ENCODE results near the gene CD84. TPM values are rescaled to one million over a fixed set of nuclear protein-coding genes. Genes with fewer than 3 reads are reported as not detected.

The CD84 gene
- total and polyA plus RNA-seq, 11 donors: 0.49 to 36.2 (median 1.4) TPM

GRCh38 chr1:160496334-160496733, 83.0 kb downstream of the CD84 start:
- DNase-seq: no peak
- no peak for TF ChIP-seq POLR2A (IDR thresholded peaks at IDR 0.05)
- TF ChIP-seq CTCF (IDR thresholded peaks at IDR 0.05): no peak
- no peak for ATAC-seq
- H3K36me3 ChIP-seq: no peaks in the 10 kb centered on the region
- intact Hi-C loops (cut with DNase I): no loop called here
- H3K4me3 ChIP-seq: no peak overlapping the region
- H3K27ac ChIP-seq: no peak overlapping the region
- WGBS, 4 donors: 80 to 88% (median 85%) methylated on average over 4 of the region's 4 CpGs
- H3K9me3 ChIP-seq: peaks cover 0 to 13% (median 0%) of the 10 kb centered on the region in 12 donors
- H3K4me1 ChIP-seq: peaks cover 0 to 17% (median 0%) of the 10 kb centered on the region in 12 donors
- H3K27me3 ChIP-seq: no peaks in the 10 kb centered on the region

DNA sequence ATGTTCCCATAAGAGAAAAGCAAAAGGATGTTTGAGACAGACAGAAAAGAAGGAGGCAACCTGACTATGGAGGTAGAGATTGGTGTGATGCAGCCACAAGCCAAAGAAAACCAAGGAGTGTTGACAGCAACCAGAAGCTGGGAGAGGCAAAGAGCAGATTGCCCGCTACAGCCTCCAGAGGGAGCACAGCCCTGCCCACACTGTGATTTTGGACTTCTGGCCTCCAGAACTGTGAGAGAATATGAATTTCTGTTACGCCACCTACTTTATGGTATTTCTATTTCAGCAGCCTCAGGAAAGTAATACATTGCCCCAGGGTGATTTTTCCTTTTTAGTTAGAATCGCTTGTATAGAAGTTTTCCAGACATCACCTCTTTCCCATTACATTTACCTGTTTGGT, 84.7 kb downstream of the CD84 start:
- DNase-seq: no peak
- no peak overlapping the region for H3K4me3 ChIP-seq
- intact Hi-C loops (cut with DNase I): no loop called here
- ATAC-seq: no peak
- peaks cover 0 to 8% (median 0%) of the 10 kb centered on the region in 12 donors for H3K4me1 ChIP-seq
- WGBS, 4 donors: 75 to 81% (median 78%) methylated on average over 3 of the region's 3 CpGs
- no peaks in the 10 kb centered on the region for H3K27me3 ChIP-seq
- peaks cover 0 to 4% (median 0%) of the 10 kb centered on the region in 9 donors for H3K36me3 ChIP-seq
- peaks cover 0 to 13% (median 0%) of the 10 kb centered on the region in 12 donors for H3K9me3 ChIP-seq
- TF ChIP-seq POLR2A (IDR thresholded peaks at IDR 0.05) (no peak), CTCF (IDR thresholded peaks at IDR 0.05) (no peak)
- no peak overlapping the region for H3K27ac ChIP-seq

DNA sequence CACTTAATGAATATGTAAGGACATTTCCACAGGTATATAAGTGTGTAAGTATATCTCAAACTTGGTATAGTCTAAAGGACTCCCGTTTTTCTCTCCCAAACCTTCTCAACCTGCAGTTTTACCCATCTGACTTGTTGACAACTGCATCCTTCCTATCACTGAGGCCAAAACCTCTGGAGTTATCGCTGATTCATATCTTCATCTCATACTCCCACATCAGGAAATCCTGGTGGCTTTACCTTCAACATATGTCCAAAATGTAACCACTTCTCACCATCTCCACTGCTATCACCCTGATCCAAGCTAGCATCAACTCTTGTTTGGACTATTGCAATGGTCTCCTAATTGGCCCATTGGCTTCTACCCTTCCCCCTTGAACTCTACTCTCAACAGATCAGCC, 86.7 kb downstream of the CD84 start:
- intact Hi-C loops (cut with DNase I): no loop called here
- no peak overlapping the region for H3K27ac ChIP-seq
- TF ChIP-seq CTCF (IDR thresholded peaks at IDR 0.05) (no peak), POLR2A (IDR thresholded peaks at IDR 0.05) (no peak)
- H3K4me3 ChIP-seq: no peak overlapping the region
- no peaks in the 10 kb centered on the region for H3K27me3 ChIP-seq
- H3K4me1 ChIP-seq: no peaks in the 10 kb centered on the region
- peaks cover 0 to 5% (median 0%) of the 10 kb centered on the region in 12 donors for H3K9me3 ChIP-seq
- DNase-seq: no peak
- WGBS, 4 donors: 66 to 75% (median 72%) methylated on average over 2 of the region's 2 CpGs
- ATAC-seq: no peak
- peaks cover 0 to 4% (median 0%) of the 10 kb centered on the region in 9 donors for H3K36me3 ChIP-seq

GRCh38 chr1:160491981-160492380, 87.3 kb downstream of the CD84 start:
- Histone ChIP-seq H3K4me1 (no peaks in the 10 kb centered on the region), H3K4me3 (no peak overlapping the region), H3K27ac (no peak overlapping the region), H3K36me3 (peaks cover 0 to 4% (median 0%) of the 10 kb centered on the region in 9 donors), H3K9me3 (peaks cover 0 to 5% (median 0%) of the 10 kb centered on the region in 12 donors), H3K27me3 (no peaks in the 10 kb centered on the region)
- no peak for ATAC-seq
- intact Hi-C loops (cut with DNase I): no loop called here
- no peak for TF ChIP-seq CTCF (IDR thresholded peaks at IDR 0.05)
- no peak for TF ChIP-seq POLR2A (IDR thresholded peaks at IDR 0.05)
- 87 to 92% (median 88%) methylated on average over 3 of the region's 3 CpGs for WGBS, 4 donors
- DNase-seq: no peak

Other genes with a start within 250 kb of the CD84 start
- 100 to 1,000 TPM in 6 of 9 donors, 10 to 100 TPM in 3; 78.6 to 129 (median 115) TPM for gene COPA, start 236.2 kb downstream of the CD84 start, total RNA-seq
- 10 to 100 TPM; 46.9 to 97.8 TPM for gene COPA, start 236.2 kb downstream of the CD84 start, polyA plus RNA-seq
- 100 to 1,000 TPM in 1 of 9 donors, 10 to 100 TPM in 8; 54.1 to 101 (median 72.2) TPM for gene NCSTN, start 236.1 kb downstream of the CD84 start, total RNA-seq
- gene NCSTN, start 236.1 kb downstream of the CD84 start, polyA plus RNA-seq: 10 to 100 TPM; 47.3 to 47.9 TPM
- gene NHLH1, start 212.4 kb downstream of the CD84 start, total RNA-seq: under 1 TPM in 2 of 9 donors, not detected in 7; 0.09 to 0.18 TPM
- gene NHLH1, start 212.4 kb downstream of the CD84 start, polyA plus RNA-seq: under 1 TPM in 1 of 2 donors, not detected in 1; 0.14 TPM
- 1 to 10 TPM; 1.4 to 3.2 (median 2.0) TPM for gene VANGL2, start 178.9 kb downstream of the CD84 start, total RNA-seq
- 1 to 10 TPM in 1 of 2 donors, under 1 TPM in 1; 0.94 to 1.4 TPM for gene VANGL2, start 178.9 kb downstream of the CD84 start, polyA plus RNA-seq
- gene SLAMF6, start 56.2 kb downstream of the CD84 start, total RNA-seq: 1 to 10 TPM in 2 of 9 donors, under 1 TPM in 7; 0.09 to 3.8 (median 0.31) TPM
- gene SLAMF6, start 56.2 kb downstream of the CD84 start, polyA plus RNA-seq: under 1 TPM; 0.10 to 0.30 TPM
- gene SLAMF1, start 67.5 kb upstream of the CD84 start, total RNA-seq: 1 to 10 TPM in 1 of 9 donors, under 1 TPM in 3, not detected in 5; 0.14 to 4.3 (median 0.60) TPM
- under 1 TPM; 0.21 to 0.80 TPM for gene SLAMF1, start 67.5 kb upstream of the CD84 start, polyA plus RNA-seq
- gene CD48, start 132.3 kb upstream of the CD84 start, total RNA-seq: 10 to 100 TPM in 1 of 9 donors, 1 to 10 TPM in 3, under 1 TPM in 5; 0.49 to 31.6 (median 0.71) TPM
- gene CD48, start 132.3 kb upstream of the CD84 start, polyA plus RNA-seq: 1 to 10 TPM in 1 of 2 donors, under 1 TPM in 1; 0.53 to 2.4 TPM
- gene SLAMF7, start 159.8 kb upstream of the CD84 start, total RNA-seq: 10 to 100 TPM in 1 of 9 donors, 1 to 10 TPM in 1, under 1 TPM in 3, not detected in 4; 0.27 to 28.0 (median 0.96) TPM
- under 1 TPM; 0.21 to 0.23 TPM for gene SLAMF7, start 159.8 kb upstream of the CD84 start, polyA plus RNA-seq
- gene LY9, start 216.7 kb upstream of the CD84 start, total RNA-seq: 1 to 10 TPM in 1 of 9 donors, under 1 TPM in 4, not detected in 4; 0.06 to 2.5 (median 0.37) TPM
- gene LY9, start 216.7 kb upstream of the CD84 start, polyA plus RNA-seq: under 1 TPM in 1 of 2 donors, not detected in 1; 0.18 TPM

Data from heart left ventricle (tissue), 16 donors.